Measurements from ENCODE around the gene GPR142.
"Not testable (repeated sequence)": the region's sequence is repeated elsewhere in the genome, so short reads cannot be mapped to it uniquely, and the experiment has no call there.

Gene GPR142

GRCh38 chr17:74390680-74391653 is 23.7 kb downstream of the GPR142 start:
- in situ Hi-C loops (cut with MboI; ENCODE audit: low sequenced_read_pairs): no loop called here

GRCh38 chr17:74391771-74392170 is 24.5 kb downstream of the GPR142 start:
- in situ Hi-C loops (cut with MboI; ENCODE audit: low sequenced_read_pairs): no loop called here

- in situ Hi-C loops (cut with MboI; ENCODE audit: low sequenced_read_pairs): no loop called here
Measured at GRCh38 chr17:74392848-74393247, 25.5 kb downstream of the GPR142 start.

GRCh38 chr17:74393346-74393942 is 26.1 kb downstream of the GPR142 start:
- in situ Hi-C loops (cut with MboI; ENCODE audit: low sequenced_read_pairs): no loop called here

GRCh38 chr17:74394275-74394950 is 27.1 kb downstream of the GPR142 start:
- in situ Hi-C loops (cut with MboI; ENCODE audit: low sequenced_read_pairs): no loop called here

GRCh38 chr17:74394977-74395376 is 27.7 kb downstream of the GPR142 start:
- in situ Hi-C loops (cut with MboI; ENCODE audit: low sequenced_read_pairs): no loop called here

GRCh38 chr17:74396567-74396966 is 29.3 kb downstream of the GPR142 start:
- in situ Hi-C loops (cut with MboI; ENCODE audit: low sequenced_read_pairs): no loop called here

- in situ Hi-C loops (cut with MboI; ENCODE audit: low sequenced_read_pairs): no loop called here
Measured at GRCh38 chr17:74402048-74402447, 34.7 kb downstream of the GPR142 start.

GRCh38 chr17:74403512-74404137 is 36.3 kb downstream of the GPR142 start:
- in situ Hi-C loops (cut with MboI; ENCODE audit: low sequenced_read_pairs): no loop called here

GRCh38 chr17:74404218-74404617 is 36.9 kb downstream of the GPR142 start:
- in situ Hi-C loops (cut with MboI; ENCODE audit: low sequenced_read_pairs): no loop called here

- in situ Hi-C loops (cut with MboI; ENCODE audit: low sequenced_read_pairs): no loop called here
Measured at GRCh38 chr17:74404789-74405188, 37.5 kb downstream of the GPR142 start.

- in situ Hi-C loops (cut with MboI; ENCODE audit: low sequenced_read_pairs): not testable (repeated sequence)
Measured at GRCh38 chr17:74405311-74405710, 38.0 kb downstream of the GPR142 start.

GRCh38 chr17:74407384-74407783 is 40.1 kb downstream of the GPR142 start:
- in situ Hi-C loops (cut with MboI; ENCODE audit: low sequenced_read_pairs): no loop called here

- in situ Hi-C loops (cut with MboI; ENCODE audit: low sequenced_read_pairs): no loop called here
Measured at GRCh38 chr17:74408262-74408661, 41.0 kb downstream of the GPR142 start.

- in situ Hi-C loops (cut with MboI; ENCODE audit: low sequenced_read_pairs): no loop called here
Measured at GRCh38 chr17:74408815-74409214, 41.5 kb downstream of the GPR142 start.

- in situ Hi-C loops (cut with MboI; ENCODE audit: low sequenced_read_pairs): no loop called here
Measured at GRCh38 chr17:74410001-74410443, 42.7 kb downstream of the GPR142 start.

- in situ Hi-C loops (cut with MboI; ENCODE audit: low sequenced_read_pairs): no loop called here
Measured at GRCh38 chr17:74412581-74412980, 45.3 kb downstream of the GPR142 start.

- in situ Hi-C loops (cut with MboI; ENCODE audit: low sequenced_read_pairs): no loop called here
Measured at GRCh38 chr17:74413491-74413890, 46.2 kb downstream of the GPR142 start.

- in situ Hi-C loops (cut with MboI; ENCODE audit: low sequenced_read_pairs): no loop called here
Measured at GRCh38 chr17:74414510-74414909, 47.2 kb downstream of the GPR142 start.

- in situ Hi-C loops (cut with MboI; ENCODE audit: low sequenced_read_pairs): no loop called here
Measured at GRCh38 chr17:74415608-74416396, 48.5 kb downstream of the GPR142 start.
